SH-SY5Y (cell line): Measurements from ENCODE around the gene COLEC12.

ENCODE experiments used
- GATA2 ChIP-seq: IDR thresholded peaks from 2 replicates; pipeline ENCODE4 v1.6.1; 2011; ENCODE audit warnings: mild to moderate bottlenecking, low read depth, low read length
- GATA3 ChIP-seq: IDR thresholded peaks from 2 replicates; pipeline ENCODE4 v1.6.1; 2011; ENCODE audit warnings: low read depth, mild to moderate bottlenecking, low read length, moderate library complexity

- TF ChIP-seq GATA2, result no peak
- no peak for TF ChIP-seq GATA3
These were observed 77.5 kb downstream of the COLEC12 start for GRCh38 chr18:422966-423365.
